K562 (cell line): ENCODE results near the gene ST6GALNAC1. TPM values are rescaled to one million over a fixed set of nuclear protein-coding genes. Genes with fewer than 3 reads are reported as not detected.
A peak's percentile ranks its signal among the peaks of the same experiment; 100 is the strongest.

Experiments used
- BACH1 ChIP-seq: fragments of 200-800 bp; sonication (Bioruptor generic); IDR thresholded peaks from 2 replicates; pipeline ENCODE4 v1.6.1; 2016; ENCODE audit warnings: missing genetic modification characterization, missing compliant biosample characterization
- C11orf30 ChIP-seq: fragments of 450-650 bp; IDR thresholded peaks from 2 replicates; pipeline ENCODE4 v1.6.1; 2016; ENCODE audit warnings: low read depth, mild to moderate bottlenecking
- CCNT2 ChIP-seq: IDR thresholded peaks from 2 replicates; pipeline ENCODE4 v1.6.1; 2011; ENCODE audit warnings: borderline replicate concordance, low read depth, mild to moderate bottlenecking, moderate library complexity, mixed read lengths, low read length; ENCODE audit not compliant: insufficient read length; ENCODE audit errors: extremely low read depth
- CTCFL ChIP-seq: IDR thresholded peaks from 2 replicates; pipeline ENCODE4 v1.6.1; 2011; ENCODE audit warnings: borderline replicate concordance, low read depth, mild to moderate bottlenecking, moderate library complexity, low read length; ENCODE audit not compliant: insufficient read depth, poor library complexity, severe bottlenecking
- DEAF1 ChIP-seq: fragments of 450-650 bp; formaldehyde crosslinking; IDR thresholded peaks from 2 replicates; pipeline ENCODE4 v1.4.0; 2020; ENCODE audit warnings: mild to moderate bottlenecking, moderate library complexity
- E2F8 ChIP-seq: fragments of 450-650 bp; IDR thresholded peaks from 2 replicates; pipeline ENCODE4 v1.7.1; 2018; ENCODE audit warnings: mild to moderate bottlenecking, low read depth; ENCODE audit not compliant: partially characterized antibody
- FOSL1 ChIP-seq: fragments of 200-800 bp; sonication (Bioruptor generic); conservative IDR thresholded peaks from 2 replicates; pipeline ENCODE4 v1.6.1; 2016; ENCODE audit warnings: missing genetic modification characterization, missing compliant biosample characterization
- MCM2 ChIP-seq: fragments of 450-650 bp; IDR thresholded peaks from 2 replicates; pipeline ENCODE4 v1.6.1; 2017; ENCODE audit warnings: low read depth, mild to moderate bottlenecking
- MECOM ChIP-seq: fragments of 250-450 bp; sonication (Bioruptor Pico); IDR thresholded peaks from 2 replicates; pipeline ENCODE4 v1.8.0; 2022; ENCODE audit warnings: inconsistent platforms
- SRSF3 ChIP-seq: fragments of 200-400 bp; formaldehyde crosslinking; IDR thresholded peaks from 2 replicates; pipeline ENCODE4 v1.6.1; 2016; ENCODE audit warnings: mild to moderate bottlenecking, low read length, moderate library complexity; ENCODE audit not compliant: insufficient read depth
- TCF7 ChIP-seq: sonication (generic); IDR thresholded peaks from 2 replicates; pipeline ENCODE4 v1.6.1; 2016; ENCODE audit warnings: antibody characterized with exemption, borderline replicate concordance
- ZNF717 ChIP-seq: fragments of 250-450 bp; sonication (Bioruptor Pico); IDR thresholded peaks from 2 replicates; pipeline ENCODE4 v1.5.0; 2021
- polyA plus RNA-seq, 8 experiments: library from polyadenylated mRNA; depleted of rRNA in 4 of 8; stranded (reverse) in 5 of 8; unstranded in 3 of 8; fragments of >200 nt; fragmentation: Nextera tagmentation in 2 of 8; fragmentation: Illumina TruSeq in 1 of 8; extraction: Ambion mirVana in 2 of 8; extraction: Trizol in 1 of 8; gene quantifications; 2 replicates each; pipeline versions ENCODE4 v1.2.1 to v1.2.3, GENCODE V29; 2011 to 2014; ENCODE audit warnings: inconsistent platforms in 1 of 8, missing spikeins in 1 of 8
- total RNA-seq, 7 experiments: library from RNA; depleted of rRNA in 6 of 7; stranded (reverse); fragments of >200 nt in 6 of 7; fragmentation: Illumina TruSeq in 2 of 7; extraction: Trizol in 2 of 7; gene quantifications; 2 replicates each; pipeline versions ENCODE4 v1.2.1 to v1.2.3, GENCODE V29; 2011 to 2021; ENCODE audit warnings: low replicate concordance in 1 of 7
- TF ChIP-seq, protein P1 (sequence below): conservative IDR thresholded peaks from 2 replicates; pipeline ENCODE4 v1.6.1; 2011; ENCODE audit warnings: low read depth, mild to moderate bottlenecking, low read length; ENCODE audit not compliant: control insufficient read depth
- TF ChIP-seq, protein P2 (sequence below): IDR thresholded peaks from 3 replicates; pipeline ENCODE4 v1.6.1; 2011; ENCODE audit warnings: borderline replicate concordance, mild to moderate bottlenecking; ENCODE audit not compliant: insufficient read length, insufficient read depth
- TF ChIP-seq, protein P3 (sequence below): sonication (generic); formaldehyde crosslinking; IDR thresholded peaks from 2 replicates; pipeline ENCODE4 v1.8.0; 2023; ENCODE audit warnings: mild to moderate bottlenecking, missing genetic modification reagents

The ST6GALNAC1 gene
- total and polyA plus RNA-seq, 9 of the 15 experiments (the other 6 are each of a cell fraction or from before 2014, with no cell fraction given): 20.6 to 68.4 (median 50.5) TPM

GRCh38 chr17:76623271-76624146 lies 20.0 kb downstream of the ST6GALNAC1 start (continued):
- 0 out of 2 replicates have a peak, but pooled peaks have one; percentile 66 for TF ChIP-seq BACH1 (tag)
- peak; percentile 74 for TF ChIP-seq CCNT2
- TF ChIP-seq, protein P1, sequence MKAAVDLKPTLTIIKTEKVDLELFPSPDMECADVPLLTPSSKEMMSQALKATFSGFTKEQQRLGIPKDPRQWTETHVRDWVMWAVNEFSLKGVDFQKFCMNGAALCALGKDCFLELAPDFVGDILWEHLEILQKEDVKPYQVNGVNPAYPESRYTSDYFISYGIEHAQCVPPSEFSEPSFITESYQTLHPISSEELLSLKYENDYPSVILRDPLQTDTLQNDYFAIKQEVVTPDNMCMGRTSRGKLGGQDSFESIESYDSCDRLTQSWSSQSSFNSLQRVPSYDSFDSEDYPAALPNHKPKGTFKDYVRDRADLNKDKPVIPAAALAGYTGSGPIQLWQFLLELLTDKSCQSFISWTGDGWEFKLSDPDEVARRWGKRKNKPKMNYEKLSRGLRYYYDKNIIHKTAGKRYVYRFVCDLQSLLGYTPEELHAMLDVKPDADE: no peak
- no peak for TF ChIP-seq MCM2
- TF ChIP-seq, protein P2, sequence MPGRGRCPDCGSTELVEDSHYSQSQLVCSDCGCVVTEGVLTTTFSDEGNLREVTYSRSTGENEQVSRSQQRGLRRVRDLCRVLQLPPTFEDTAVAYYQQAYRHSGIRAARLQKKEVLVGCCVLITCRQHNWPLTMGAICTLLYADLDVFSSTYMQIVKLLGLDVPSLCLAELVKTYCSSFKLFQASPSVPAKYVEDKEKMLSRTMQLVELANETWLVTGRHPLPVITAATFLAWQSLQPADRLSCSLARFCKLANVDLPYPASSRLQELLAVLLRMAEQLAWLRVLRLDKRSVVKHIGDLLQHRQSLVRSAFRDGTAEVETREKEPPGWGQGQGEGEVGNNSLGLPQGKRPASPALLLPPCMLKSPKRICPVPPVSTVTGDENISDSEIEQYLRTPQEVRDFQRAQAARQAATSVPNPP: no peak
- TF ChIP-seq CTCFL: peak; percentile 32
- peak; percentile 30 for TF ChIP-seq E2F8
- TF ChIP-seq DEAF1 (CRISPR knock-in tag): peak; percentile 79
- no peak for TF ChIP-seq ZNF717
- peak; percentile 89 for TF ChIP-seq FOSL1 (tag)
- TF ChIP-seq, protein P3, sequence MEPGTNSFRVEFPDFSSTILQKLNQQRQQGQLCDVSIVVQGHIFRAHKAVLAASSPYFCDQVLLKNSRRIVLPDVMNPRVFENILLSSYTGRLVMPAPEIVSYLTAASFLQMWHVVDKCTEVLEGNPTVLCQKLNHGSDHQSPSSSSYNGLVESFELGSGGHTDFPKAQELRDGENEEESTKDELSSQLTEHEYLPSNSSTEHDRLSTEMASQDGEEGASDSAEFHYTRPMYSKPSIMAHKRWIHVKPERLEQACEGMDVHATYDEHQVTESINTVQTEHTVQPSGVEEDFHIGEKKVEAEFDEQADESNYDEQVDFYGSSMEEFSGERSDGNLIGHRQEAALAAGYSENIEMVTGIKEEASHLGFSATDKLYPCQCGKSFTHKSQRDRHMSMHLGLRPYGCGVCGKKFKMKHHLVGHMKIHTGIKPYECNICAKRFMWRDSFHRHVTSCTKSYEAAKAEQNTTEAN (CRISPR knock-in tag): no peak
- TF ChIP-seq SRSF3: no peak
- TF ChIP-seq MECOM (CRISPR knock-in tag): no peak
- TF ChIP-seq TCF7: no peak
- peak; percentile 78 for TF ChIP-seq C11orf30
